LNCaP clone FGC (cell line): Measurements from ENCODE around the gene GGNBP2.

Source experiments
- DNase-seq: peaks from one replicate; pipeline ENCODE4 v3.0.0-alpha.2; 2011; ENCODE audit warnings: low read depth
- H3K4me3 ChIP-seq: 2 replicates; pipeline ENCODE4 v1.5.1; 2011; ENCODE audit warnings: mild to moderate bottlenecking, low read depth, low read length, control low read depth
- CTCF ChIP-seq: IDR thresholded peaks from 2 replicates; pipeline ENCODE4 v1.5.1; 2012; ENCODE audit warnings: mild to moderate bottlenecking; ENCODE audit not compliant: control insufficient read depth, insufficient read depth; ENCODE audit errors: extremely low read depth

Gene GGNBP2

GRCh38 chr17:36614081-36614480, 69.4 kb downstream of the GGNBP2 start:
- no peak for TF ChIP-seq CTCF
- no peak overlapping the region for H3K4me3 ChIP-seq
- no peak for DNase-seq

GRCh38 chr17:36614933-36615332, 70.2 kb downstream of the GGNBP2 start:
- no peak for DNase-seq
- TF ChIP-seq CTCF, result no peak
- no peak overlapping the region for H3K4me3 ChIP-seq

GRCh38 chr17:36616061-36617029, 71.6 kb downstream of the GGNBP2 start:
- no peak overlapping the region for H3K4me3 ChIP-seq
- DNase-seq, result no peak
- no peak for TF ChIP-seq CTCF

GRCh38 chr17:36617773-36618172, 73.1 kb downstream of the GGNBP2 start:
- DNase-seq, result no peak
- TF ChIP-seq CTCF, result no peak
- no peak overlapping the region for H3K4me3 ChIP-seq

- no peak for DNase-seq
- no peak overlapping the region for H3K4me3 ChIP-seq
- TF ChIP-seq CTCF, result no peak
These were observed 78.6 kb downstream of the GGNBP2 start for GRCh38 chr17:36623281-36623680.

GRCh38 chr17:36625188-36625587, 80.5 kb downstream of the GGNBP2 start:
- no peak for TF ChIP-seq CTCF
- no peak overlapping the region for H3K4me3 ChIP-seq
- no peak for DNase-seq
